IMR-90 (cell line): ENCODE measurements around the gene IGLL1. TPM values are rescaled to one million over a fixed set of nuclear protein-coding genes. Genes with fewer than 3 reads are reported as not detected.

Experiments used
- ATAC-seq: fragments of 200-7000 bp; cut with Tn5 transposase; 2 replicates; pipeline ENCODE4 v1.9.1; 2020; ENCODE audit warnings: low read depth, mild to moderate bottlenecking, moderate library complexity
- BruUV-seq: library from RNA; stranded (reverse); fragments of 400-500 nt; replicated peaks from 2 replicates; lab custom pipeline; 2021; lab: Mats Ljungman, UMichigan
- CTCF ChIA-PET: fragments of 300-600 bp; formaldehyde crosslinking; extraction: SDS; loops from one replicate; lab custom pipeline; 2021; ENCODE audit warnings: antibody characterized with exemption; lab: Yijun Ruan, JAX
- POLR2A ChIA-PET: fragments of 300-600 bp; sonication (Branson Sonifier 250); formaldehyde crosslinking; loops from one replicate; lab custom pipeline; 2022; ENCODE audit warnings: antibody characterized with exemption; ENCODE audit not compliant: unreplicated experiment; lab: Charles Lee
- DNase-seq: peaks from one replicate; pipeline ENCODE4 v3.0.0; 2013
- H2AFZ ChIP-seq: replicated peaks from 2 replicates; pipeline ENCODE3; 2013; ENCODE audit warnings: low read length, mild to moderate bottlenecking; ENCODE audit not compliant: poor library complexity
- H2AK5ac ChIP-seq: 2 replicates; pipeline ENCODE4 v1.6.1; 2013; ENCODE audit warnings: low read depth, low read length, inconsistent platforms
- H2AK9ac ChIP-seq: replicated peaks from 2 replicates; pipeline ENCODE3; 2013; ENCODE audit warnings: mild to moderate bottlenecking, low read depth, low read length, moderate library complexity; ENCODE audit not compliant: poor library complexity
- H2BK120ac ChIP-seq: 2 replicates; pipeline ENCODE4 v1.6.1; 2013; ENCODE audit warnings: low read depth, low read length, inconsistent platforms
- H2BK15ac ChIP-seq: 3 replicates; pipeline ENCODE4 v1.6.1; 2013; ENCODE audit warnings: low read depth, low read length, inconsistent platforms
- H2BK20ac ChIP-seq: 2 replicates; pipeline ENCODE4 v1.6.1; 2013; ENCODE audit warnings: low read depth, mild to moderate bottlenecking, inconsistent platforms, low read length, moderate library complexity
- H2BK5ac ChIP-seq: 2 replicates; pipeline ENCODE4 v1.6.1; 2013; ENCODE audit warnings: mild to moderate bottlenecking, low read depth, low read length, inconsistent platforms; ENCODE audit not compliant: poor library complexity, severe bottlenecking
- H3K14ac ChIP-seq: replicated peaks from 2 replicates; pipeline ENCODE4 v1.6.1; 2013; ENCODE audit warnings: low read depth, low read length, inconsistent platforms
- H3K18ac ChIP-seq: 2 replicates; pipeline ENCODE4 v1.6.1; 2013; ENCODE audit warnings: low read depth, low read length, control low read depth
- H3K23ac ChIP-seq: 2 replicates; pipeline ENCODE4 v1.6.1; 2013; ENCODE audit warnings: low read depth, low read length, inconsistent platforms
- H3K27ac ChIP-seq: 2 replicates; pipeline ENCODE4 v1.5.1; 2013; ENCODE audit warnings: mild to moderate bottlenecking, control low read depth, low read length; ENCODE audit not compliant: insufficient read depth
- H3K27me3 ChIP-seq: 2 replicates; pipeline ENCODE4 v1.6.1; 2013; ENCODE audit warnings: low read length; ENCODE audit not compliant: control insufficient read depth, insufficient read depth
- H3K36me3 ChIP-seq: 2 replicates; pipeline ENCODE4 v1.6.1; 2013; ENCODE audit warnings: low read length, mixed read lengths; ENCODE audit not compliant: control insufficient read depth, insufficient read depth
- H3K4ac ChIP-seq: 2 replicates; pipeline ENCODE4 v1.6.1; 2013; ENCODE audit warnings: low read depth, low read length, inconsistent platforms
- H3K4me1 ChIP-seq: 2 replicates; pipeline ENCODE4 v1.6.1; 2013; ENCODE audit warnings: low read length, mixed read lengths; ENCODE audit not compliant: control insufficient read depth, insufficient read depth
- H3K4me2 ChIP-seq: 2 replicates; pipeline ENCODE4 v1.6.1; 2013; ENCODE audit warnings: low read depth, mild to moderate bottlenecking, control low read depth, low read length, moderate library complexity
- H3K4me3 ChIP-seq: 2 replicates; pipeline ENCODE4 v1.5.1; 2013; ENCODE audit warnings: low read depth, mild to moderate bottlenecking, control low read depth, low read length, moderate library complexity; ENCODE audit not compliant: insufficient read depth
- H3K56ac ChIP-seq: 2 replicates; pipeline ENCODE4 v1.6.1; 2013; ENCODE audit warnings: low read length, inconsistent platforms; ENCODE audit not compliant: insufficient read depth; ENCODE audit errors: extremely low read depth
- H3K79me1 ChIP-seq, 2 experiments: 2 replicates each; pipeline ENCODE4 v1.6.1; 2013; ENCODE audit warnings: low read length in 2 of 2, inconsistent platforms in 1 of 2, low read depth in 1 of 2
- H3K9ac ChIP-seq: 2 replicates; pipeline ENCODE4 v1.6.1; 2013; ENCODE audit warnings: low read depth, low read length, control low read depth
- H3K9me1 ChIP-seq: 2 replicates; pipeline ENCODE4 v1.6.1; 2013; ENCODE audit warnings: low read length, inconsistent platforms; ENCODE audit not compliant: insufficient read depth
- H3K9me3 ChIP-seq: 2 replicates; pipeline ENCODE4 v1.6.1; 2013; ENCODE audit warnings: low read length; ENCODE audit not compliant: control insufficient read depth, insufficient read depth
- H4K20me1 ChIP-seq: 2 replicates; pipeline ENCODE4 v1.6.1; 2013; ENCODE audit warnings: low read length, inconsistent platforms; ENCODE audit not compliant: insufficient read depth
- H4K5ac ChIP-seq: 2 replicates; pipeline ENCODE4 v1.6.1; 2013; ENCODE audit warnings: mild to moderate bottlenecking, low read depth, low read length, control low read depth
- H4K8ac ChIP-seq, 2 experiments: 2 replicates each; pipeline ENCODE4 v1.6.1; 2013; ENCODE audit warnings: low read depth in 2 of 2, low read length in 2 of 2, control low read depth in 1 of 2, inconsistent platforms in 1 of 2
- H4K91ac ChIP-seq: 2 replicates; pipeline ENCODE4 v1.6.1; 2013; ENCODE audit warnings: low read depth, low read length, inconsistent platforms; ENCODE audit not compliant: insufficient read depth
- BHLHE40 ChIP-seq: fragments of 150-350 bp; IDR thresholded peaks from 2 replicates; pipeline ENCODE4 v1.6.1; 2016; ENCODE audit warnings: mild to moderate bottlenecking, low read depth, low read length
- CEBPB ChIP-seq: IDR thresholded peaks from 2 replicates; pipeline ENCODE4 v1.6.1; 2012; ENCODE audit warnings: low read depth, low read length, improper control_type of control experiment
- CHD1 ChIP-seq: IDR thresholded peaks from 2 replicates; pipeline ENCODE4 v1.6.1; 2012; ENCODE audit warnings: low read depth, low read length, improper control_type of control experiment
- CTCF ChIP-seq: conservative IDR thresholded peaks from 2 replicates; pipeline ENCODE4 v1.5.1; 2012; ENCODE audit warnings: mild to moderate bottlenecking, low read depth, low read length, improper control_type of control experiment
- MAZ ChIP-seq: IDR thresholded peaks from 2 replicates; pipeline ENCODE4 v1.6.1; 2012; ENCODE audit warnings: low read depth, mild to moderate bottlenecking, low read length, improper control_type of control experiment, moderate library complexity, borderline replicate concordance
- MXI1 ChIP-seq: IDR thresholded peaks from 2 replicates; pipeline ENCODE4 v1.6.1; 2012; ENCODE audit warnings: low read depth, mild to moderate bottlenecking, low read length, moderate library complexity, borderline replicate concordance
- RCOR1 ChIP-seq: IDR thresholded peaks from 2 replicates; pipeline ENCODE4 v1.6.1; 2012; ENCODE audit warnings: mild to moderate bottlenecking, low read length, improper control_type of control experiment; ENCODE audit not compliant: insufficient replicate concordance
- SMC3 ChIP-seq: fragments of 150-350 bp; IDR thresholded peaks from 2 replicates; pipeline ENCODE4 v1.6.1; 2016; ENCODE audit warnings: low read depth, mild to moderate bottlenecking, antibody characterized with exemption, low read length, moderate library complexity
- USF2 ChIP-seq: fragments of 150-350 bp; IDR thresholded peaks from 2 replicates; pipeline ENCODE4 v1.6.1; 2017; ENCODE audit warnings: mild to moderate bottlenecking, antibody characterized with exemption, low read length, low read depth
- WGBS, 2 experiments: methylation state at CpG; one replicate each; pipeline versions ENCODE4 v1.1.5 to v1.1.7; 2013; ENCODE audit warnings: missing lambda C conversion rate in 2 of 2; ENCODE audit not compliant: insufficient read length in 1 of 2; ENCODE audit errors: extremely low coverage in 2 of 2; 5-methylcytosine and 5-hydroxymethylcytosine counted together
- dilution Hi-C: fragments of 300-500 bp; cut with HindIII; formaldehyde crosslinking; loops from one replicate; pipeline ENCODE4 v1.14.3; 2018; ENCODE audit warnings: low sequenced_read_pairs; ENCODE audit not compliant: unreplicated experiment
- in situ Hi-C: fragments of 300-500 bp; cut with MboI; formaldehyde crosslinking; loops from 3 replicates; pipeline ENCODE4 v1.14.3; 2019; ENCODE audit warnings: low sequenced_read_pairs, inconsistent platforms, mixed read lengths
- intact Hi-C: fragments of 100-400 bp; cut with micrococcal nuclease; formaldehyde crosslinking; loops from 2 replicates; pipeline ENCODE4 v1.10.0; 2022
- polyA plus RNA-seq, 3 experiments: library from polyadenylated mRNA; depleted of rRNA; stranded (reverse); fragments of >200 nt; gene quantifications; 2 replicates each; pipeline ENCODE4 v1.2.3, GENCODE V29; 2012; ENCODE audit warnings: low replicate concordance in 1 of 3
- total RNA-seq: library from RNA; depleted of rRNA; stranded (reverse); fragments of >200 nt; gene quantifications from 2 replicates; pipeline ENCODE4 v1.2.3, GENCODE V29; 2012

Gene IGLL1
- total and polyA plus RNA-seq, 2 of the 4 experiments (the other 2 are of a cell fraction): not detected

- Histone ChIP-seq H2BK15ac (no peak overlapping the region), H3K27ac (no peak overlapping the region), H3K4ac (no peak overlapping the region), H3K36me3 (no peaks in the 10 kb centered on the region), H3K14ac (no peak overlapping the region), H4K5ac (no peak overlapping the region), H4K20me1 (no peaks in the 10 kb centered on the region; the same call in 1 of the 2 replicates), H3K18ac (no peak overlapping the region), H3K23ac (no peak overlapping the region), H2BK5ac (no peak overlapping the region), H3K27me3 (peaks cover 30% of the 10 kb centered on the region), H2AFZ (no peak overlapping the region), H3K9ac (no peak overlapping the region), H3K79me1 (no peaks in the 10 kb centered on the region), H3K9me1 (no peaks in the 10 kb centered on the region), H3K4me3 (no peak overlapping the region), H3K4me2 (no peak overlapping the region), H4K91ac (no peak overlapping the region), H2BK20ac (no peak overlapping the region), H2AK5ac (no peak overlapping the region), H3K4me1 (no peaks in the 10 kb centered on the region), H2BK120ac (no peak overlapping the region), H4K8ac (no peak overlapping the region), H3K56ac (no peak overlapping the region), H2AK9ac (no peak overlapping the region), H3K9me3 (no peaks in the 10 kb centered on the region)
- CTCF ChIA-PET: no interaction called here
- no TSS peak for BruUV-seq
- DNase-seq (no peak), ATAC-seq (no peak)
- POLR2A ChIA-PET: no interaction called here
- in situ Hi-C loops: no loop called here
- dilution Hi-C loops: no loop called here
- intact Hi-C loops: no loop called here
- TF ChIP-seq RCOR1 (no peak), MXI1 (no peak), USF2 (no peak), BHLHE40 (no peak), MAZ (no peak), CHD1 (no peak), SMC3 (no peak), CTCF (no peak), CEBPB (no peak)
- WGBS, 2 experiments: 67% methylated on average over 10 of the region's 24 CpGs; no CpG with 5 or more reads in 1 of the 2 experiments
Observed at GRCh38 chr22:23531283-23531956, 48.7 kb downstream of the IGLL1 start.
